ENCODE measurements around the gene SERTAD3. TPM values are rescaled to one million over a fixed set of nuclear protein-coding genes. Genes with fewer than 3 reads are reported as not detected.
"Not testable (repeated sequence)": the region's sequence is repeated elsewhere in the genome, so short reads cannot be mapped to it uniquely, and the experiment has no call there.

The SERTAD3 gene
- total and polyA plus RNA-seq, 10 of the 15 experiments (the other 5 are each of a cell fraction or from before 2014, with no cell fraction given): 4.2 to 22.4 (median 13.7) TPM

GRCh38 chr19:40431698-40432097 lies 12.4 kb downstream of the SERTAD3 start:
- H3K4me2 ChIP-seq (ENCODE audit: control insufficient read depth, insufficient read depth): no peak overlapping the region
- H3K27ac ChIP-seq (ENCODE audit: control insufficient read depth, insufficient read depth): no peak overlapping the region
- TF ChIP-seq MYB (IDR thresholded peaks at IDR 0.05; ENCODE audit: borderline replicate concordance, low read depth, low read length): no peak
- no peak for TF ChIP-seq SIX5 (IDR thresholded peaks at IDR 0.05; ENCODE audit: low read depth, low read length, severe bottlenecking)
- no peak for TF ChIP-seq SRF (IDR thresholded peaks at IDR 0.05; ENCODE audit: low read depth in 2 of 2, low read length in 2 of 2)
- no peak for TF ChIP-seq TBL1XR1 (IDR thresholded peaks at IDR 0.05; ENCODE audit: low read depth, low read length)
- TF ChIP-seq ZNF24 (IDR thresholded peaks at IDR 0.05): no peak
- no peak for TF ChIP-seq RFX5 (IDR thresholded peaks at IDR 0.05; ENCODE audit: low read depth, low read length)
- no peak for TF ChIP-seq E2F4 (IDR thresholded peaks at IDR 0.05; ENCODE audit: low read depth, low read length)
- TF ChIP-seq ZNF217 (IDR thresholded peaks at IDR 0.05): no peak
- no peak for TF ChIP-seq NBN (IDR thresholded peaks at IDR 0.05)
- TF ChIP-seq HCFC1 (IDR thresholded peaks at IDR 0.05; ENCODE audit: low read length): no peak
- no peak for TF ChIP-seq ZBED1 (IDR thresholded peaks at IDR 0.05; ENCODE audit: borderline replicate concordance)
- TF ChIP-seq RB1 (IDR thresholded peaks at IDR 0.05; ENCODE audit: borderline replicate concordance): no peak
- no peak for TF ChIP-seq TAF1 (IDR thresholded peaks at IDR 0.05; ENCODE audit: borderline replicate concordance, low read depth, low read length)
- no peaks in the 10 kb centered on the region for H4K20me1 ChIP-seq (ENCODE audit: control insufficient read depth, insufficient read depth)
- ATAC-seq: no peak
- no peaks in the 10 kb centered on the region for H3K36me3 ChIP-seq (ENCODE audit: control insufficient read depth in 2 of 2, insufficient read depth in 2 of 2, low read length in 1 of 2)
- ChIA-PET POLR2A (interaction anchor here (2.4 to 2.7 kb wide), 2 partner anchors 11 kb away, joined by 12 to 20 read pairs; no protein-coding TSS in a partner anchor), RAD21 (ENCODE audit: unreplicated experiment) (interaction anchor here (2.5 kb wide), 1 partner anchor 11 kb away, joined by 15 read pairs; no protein-coding TSS in a partner anchor), CTCF (interaction anchor here (8.0 kb wide), 1 partner anchor 11 kb away, joined by 52 read pairs; no protein-coding TSS in a partner anchor), SMC1A (ENCODE audit: uncharacterized antibody, unreplicated experiment) (interaction anchor here (1.0 kb wide), 1 partner anchor 29 kb away, joined by 3 read pairs; no protein-coding TSS in a partner anchor)
- no peaks in the 10 kb centered on the region for H3K9me3 ChIP-seq (replicated peaks; ENCODE audit: control insufficient read depth, insufficient read depth, low read length)
- H3K4me3 ChIP-seq: no peak overlapping the region
- H2AFZ ChIP-seq (ENCODE audit: control insufficient read depth, low read depth, low read length): no peak overlapping the region
- WGBS (ENCODE audit: insufficient coverage, insufficient replicate concordance, low lambda C conversion rate, missing lambda C conversion rate): 47% methylated on average over 1 of the region's 3 CpGs
- in situ Hi-C loops (cut with MboI) (no loop called here), intact Hi-C loops (cut with micrococcal nuclease; ENCODE audit: unreplicated experiment) (no loop called here)
- no peak for DNase-seq (ENCODE audit: low read depth, low spot score)
- no peaks in the 10 kb centered on the region for H3K27me3 ChIP-seq (replicated peaks in 1 of 2; ENCODE audit: control insufficient read depth in 2 of 2, insufficient read depth in 2 of 2, low read length in 1 of 2)
- no TSS peak for BruUV-seq (replicated peaks)
- FAIRE-seq: no peak
- H3K79me2 ChIP-seq (ENCODE audit: control insufficient read depth, insufficient read depth, low read length): no peaks in the 10 kb centered on the region; the same call in 1 of the 2 replicates
- no peak overlapping the region for H3K9ac ChIP-seq (ENCODE audit: control insufficient read depth, insufficient read depth, low read length)
- H3K4me1 ChIP-seq (ENCODE audit: control insufficient read depth, insufficient read depth, low read length): peaks cover 20% of the 10 kb centered on the region

GRCh38 chr19:40430242-40430641 lies 13.9 kb downstream of the SERTAD3 start:
- ATAC-seq; H3K4me3 ChIP-seq; H4K20me1 ChIP-seq (ENCODE audit: control insufficient read depth, insufficient read depth); DNase-seq (ENCODE audit: low read depth, low spot score); H3K79me2 ChIP-seq (ENCODE audit: control insufficient read depth, insufficient read depth, low read length); H2AFZ ChIP-seq (ENCODE audit: control insufficient read depth, low read depth, low read length); H3K9ac ChIP-seq (ENCODE audit: control insufficient read depth, insufficient read depth, low read length); H3K36me3 ChIP-seq (ENCODE audit: control insufficient read depth in 2 of 2, insufficient read depth in 2 of 2, low read length in 1 of 2); H3K9me3 ChIP-seq (replicated peaks; ENCODE audit: control insufficient read depth, insufficient read depth, low read length); H3K4me2 ChIP-seq (ENCODE audit: control insufficient read depth, insufficient read depth); H3K27ac ChIP-seq (ENCODE audit: control insufficient read depth, insufficient read depth); intact Hi-C loops (cut with micrococcal nuclease; ENCODE audit: unreplicated experiment); in situ Hi-C loops (cut with MboI); FAIRE-seq; BruUV-seq (replicated peaks); H3K27me3 ChIP-seq (replicated peaks in 1 of 2; ENCODE audit: control insufficient read depth in 2 of 2, insufficient read depth in 2 of 2, low read length in 1 of 2): not testable (repeated sequence)
- SMC1A ChIA-PET (ENCODE audit: uncharacterized antibody, unreplicated experiment): interaction anchor here (0.6 to 0.8 kb wide), 3 partner anchors 10 to 125 kb away, joined by 3 to 4 read pairs (median 3); partner anchors contain the start of gene SERTAD3
- POLR2A ChIA-PET: interaction anchor here (1.2 to 2.4 kb wide), 3 partner anchors 10 to 19 kb away, joined by 5 to 12 read pairs (median 7); no protein-coding TSS in a partner anchor
- WGBS (ENCODE audit: insufficient coverage, insufficient replicate concordance, low lambda C conversion rate, missing lambda C conversion rate): 93% methylated on average over 10 of the region's 10 CpGs
- CTCF ChIA-PET: interaction anchor here (8.0 kb wide), 1 partner anchor 9 kb away, joined by 52 read pairs; no protein-coding TSS in a partner anchor
- peaks cover 20% of the 10 kb centered on the region for H3K4me1 ChIP-seq (ENCODE audit: control insufficient read depth, insufficient read depth, low read length)
- RAD21 ChIA-PET (ENCODE audit: unreplicated experiment): interaction anchor here (0.6 to 1.2 kb wide), 2 partner anchors 12 to 340 kb away, joined by 3 to 6 read pairs; partner anchors contain the start of gene ZNF780A

Data from GM12878 (cell line).